Gastroesophageal sphincter (tissue), 4 donors: ENCODE measurements around the gene CCNJ. TPM values are rescaled to one million over a fixed set of nuclear protein-coding genes. Genes with fewer than 3 reads are reported as not detected.

Source experiments
- ATAC-seq: fragments of 150-250 bp; one replicate; pipeline ENCODE4 v1.9.1; 2016; ENCODE audit warnings: mild to moderate bottlenecking, moderate library complexity
- H3K27ac ChIP-seq, 4 donors: fragments of 200-600 bp; sonication (generic) in 3 of 4; 1 replicate in 3 of 4; 2 replicates in 1 of 4; pipeline ENCODE4 v1.5.1; 2016 to 2019
- H3K27me3 ChIP-seq: fragments of 200-600 bp; sonication (generic); one replicate; pipeline ENCODE4 v1.5.1; 2019
- H3K36me3 ChIP-seq, 2 donors: fragments of 200-600 bp; sonication (generic); one replicate each; pipeline ENCODE4 v1.5.1; 2019; ENCODE audit warnings: control low read depth in 1 of 2
- H3K4me1 ChIP-seq, 3 donors: fragments of 200-600 bp; sonication (generic); 1 replicate in 2 of 3; 2 replicates in 1 of 3; pipeline ENCODE4 v1.5.1; 2016 to 2019; ENCODE audit warnings: control low read depth in 2 of 3
- H3K4me3 ChIP-seq, 2 donors: fragments of 200-600 bp; sonication (generic); one replicate each; pipeline ENCODE4 v1.5.1; 2019; ENCODE audit warnings: mild to moderate bottlenecking in 1 of 2, moderate library complexity in 1 of 2
- H3K9me3 ChIP-seq, 3 donors: fragments of 200-600 bp; sonication (generic); one replicate each; pipeline ENCODE4 v1.5.1; 2017 to 2019; ENCODE audit warnings: control low read depth in 2 of 3
- EP300 ChIP-seq: sonication (generic); formaldehyde crosslinking; IDR thresholded peaks from one replicate; pipeline ENCODE4 v1.6.1; 2017; ENCODE audit warnings: antibody characterized with exemption, mild to moderate bottlenecking
- POLR2A ChIP-seq, 2 donors: fragments of 450-650 bp; IDR thresholded peaks; one replicate each; pipeline ENCODE4 v1.6.1; 2017; ENCODE audit warnings: antibody characterized with exemption in 2 of 2, mild to moderate bottlenecking in 2 of 2, moderate library complexity in 1 of 2
- POLR2AphosphoS5 ChIP-seq: sonication (generic); formaldehyde crosslinking; IDR thresholded peaks from one replicate; pipeline ENCODE4 v1.6.1; 2017; ENCODE audit warnings: antibody characterized with exemption
- WGBS, 2 donors: methylation state at CpG; one replicate each; pipeline ENCODE4 v1.1.5; 2018; ENCODE audit warnings: low coverage in 1 of 2; 5-methylcytosine and 5-hydroxymethylcytosine counted together
- total RNA-seq, 4 donors: library from RNA; depleted of rRNA; stranded (reverse); fragments of >200 nt; gene quantifications; one replicate each; pipeline ENCODE4 v1.1.0, GENCODE V29; 2016
- TF ChIP-seq, protein P1 (sequence below), 4 experiments: fragments of 200-600 bp in 2 of 4; fragments of 450-650 bp in 2 of 4; sonication (generic) in 1 of 4; IDR thresholded peaks; one replicate each; pipeline ENCODE4 v1.5.1; 2017 to 2019; ENCODE audit warnings: antibody characterized with exemption in 4 of 4, mild to moderate bottlenecking in 2 of 4, moderate library complexity in 2 of 4

CCNJ gene
- total RNA-seq, 4 donors from 2014 or later, result 3.1 to 5.3 (median 4.4) TPM

DNA sequence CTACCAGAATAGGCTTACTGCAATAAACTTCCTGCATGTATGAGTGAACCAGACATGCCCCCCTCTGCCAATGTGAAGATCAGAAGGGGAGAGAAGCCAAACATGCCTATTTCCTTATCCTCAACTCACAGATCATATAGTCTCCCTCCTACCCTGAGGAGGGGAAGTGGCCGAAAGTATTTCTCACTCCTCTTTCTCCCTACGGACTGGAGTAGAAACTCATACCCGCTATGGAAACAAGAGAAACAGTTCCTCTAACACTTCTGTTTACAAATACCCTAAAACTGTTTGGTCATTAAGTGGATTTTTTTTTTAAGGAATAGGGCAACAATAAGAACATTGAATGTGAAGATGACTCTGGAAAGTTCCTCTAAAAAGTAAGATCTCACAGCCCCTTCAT lies 31.4 kb downstream of the CCNJ start:
- peaks cover 0 to 7% of the 10 kb centered on the region in 2 donors for H3K36me3 ChIP-seq
- no peaks in the 10 kb centered on the region for H3K9me3 ChIP-seq
- TF ChIP-seq POLR2A (IDR thresholded peaks at IDR 0.05) (no peak), POLR2AphosphoS5 (no peak), EP300 (no peak)
- TF ChIP-seq, protein P1, sequence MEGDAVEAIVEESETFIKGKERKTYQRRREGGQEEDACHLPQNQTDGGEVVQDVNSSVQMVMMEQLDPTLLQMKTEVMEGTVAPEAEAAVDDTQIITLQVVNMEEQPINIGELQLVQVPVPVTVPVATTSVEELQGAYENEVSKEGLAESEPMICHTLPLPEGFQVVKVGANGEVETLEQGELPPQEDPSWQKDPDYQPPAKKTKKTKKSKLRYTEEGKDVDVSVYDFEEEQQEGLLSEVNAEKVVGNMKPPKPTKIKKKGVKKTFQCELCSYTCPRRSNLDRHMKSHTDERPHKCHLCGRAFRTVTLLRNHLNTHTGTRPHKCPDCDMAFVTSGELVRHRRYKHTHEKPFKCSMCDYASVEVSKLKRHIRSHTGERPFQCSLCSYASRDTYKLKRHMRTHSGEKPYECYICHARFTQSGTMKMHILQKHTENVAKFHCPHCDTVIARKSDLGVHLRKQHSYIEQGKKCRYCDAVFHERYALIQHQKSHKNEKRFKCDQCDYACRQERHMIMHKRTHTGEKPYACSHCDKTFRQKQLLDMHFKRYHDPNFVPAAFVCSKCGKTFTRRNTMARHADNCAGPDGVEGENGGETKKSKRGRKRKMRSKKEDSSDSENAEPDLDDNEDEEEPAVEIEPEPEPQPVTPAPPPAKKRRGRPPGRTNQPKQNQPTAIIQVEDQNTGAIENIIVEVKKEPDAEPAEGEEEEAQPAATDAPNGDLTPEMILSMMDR (IDR thresholded peaks at IDR 0.05), result no peak
- H3K27ac ChIP-seq, result no peak overlapping the region
- WGBS, 2 donors, result 93 to 95% methylated on average over 3 of the region's 3 CpGs
- no peak overlapping the region for H3K4me3 ChIP-seq
- no peaks in the 10 kb centered on the region for H3K27me3 ChIP-seq
- no peaks in the 10 kb centered on the region for H3K4me1 ChIP-seq
- no peak for ATAC-seq

DNA sequence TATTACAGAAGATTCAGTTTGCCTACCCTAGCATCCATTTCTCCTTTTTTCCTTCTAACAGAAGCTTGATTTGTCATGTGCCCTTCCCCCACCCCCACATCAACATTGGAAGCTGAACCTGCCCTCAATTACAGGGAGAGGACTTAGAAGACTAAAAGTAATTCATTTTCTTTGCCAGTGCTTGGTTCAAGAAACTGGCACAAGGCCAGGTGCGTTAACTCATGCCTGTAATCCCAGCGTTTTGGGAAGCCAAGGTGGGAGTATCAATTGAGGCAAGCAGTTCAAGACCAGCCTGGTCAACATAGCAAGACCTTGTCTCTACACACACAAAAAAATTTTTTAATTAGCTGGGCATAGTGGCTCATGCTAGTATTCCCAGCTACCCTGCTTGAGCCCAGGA lies 32.6 kb downstream of the CCNJ start:
- Histone ChIP-seq H3K4me3 (no peak overlapping the region), H3K9me3 (no peaks in the 10 kb centered on the region), H3K27ac (no peak overlapping the region), H3K27me3 (no peaks in the 10 kb centered on the region), H3K4me1 (no peaks in the 10 kb centered on the region), H3K36me3 (peaks cover 0 to 18% of the 10 kb centered on the region in 2 donors)
- ATAC-seq, result no peak
- WGBS, 2 donors, result 50 to 58% methylated on average over 2 of the region's 2 CpGs
- TF ChIP-seq POLR2A (IDR thresholded peaks at IDR 0.05) (no peak), EP300 (no peak)
- TF ChIP-seq, protein P1 (IDR thresholded peaks at IDR 0.05), result no peak

DNA sequence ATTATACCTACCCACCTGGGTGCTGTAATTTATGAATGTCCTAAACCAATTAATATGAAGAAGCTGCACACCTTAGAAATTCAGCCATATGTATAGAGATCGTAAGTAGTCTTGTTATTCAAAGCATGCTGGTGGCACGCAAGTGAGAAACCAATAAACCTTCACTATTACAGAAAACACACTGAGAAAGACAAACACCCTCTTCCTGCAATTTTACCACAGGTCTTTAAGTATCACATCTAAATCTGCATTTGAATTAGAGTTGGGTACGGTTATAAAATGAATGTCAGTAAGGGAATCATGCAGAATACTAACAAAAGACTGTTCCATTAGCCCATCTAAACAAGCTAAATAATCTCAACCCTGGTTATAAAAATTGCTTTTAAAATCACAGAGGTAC lies 33.8 kb downstream of the CCNJ start:
- Histone ChIP-seq H3K9me3 (no peaks in the 10 kb centered on the region), H3K27ac (no peak overlapping the region), H3K36me3 (peaks cover 0 to 29% of the 10 kb centered on the region in 2 donors), H3K4me1 (no peaks in the 10 kb centered on the region), H3K27me3 (no peaks in the 10 kb centered on the region), H3K4me3 (no peak overlapping the region)
- 75 to 94% methylated on average over 3 of the region's 3 CpGs for WGBS, 2 donors
- TF ChIP-seq, protein P1 (IDR thresholded peaks at IDR 0.05), result no peak
- TF ChIP-seq EP300 (no peak), POLR2A (IDR thresholded peaks at IDR 0.05) (no peak), POLR2AphosphoS5 (no peak)
- no peak for ATAC-seq

DNA sequence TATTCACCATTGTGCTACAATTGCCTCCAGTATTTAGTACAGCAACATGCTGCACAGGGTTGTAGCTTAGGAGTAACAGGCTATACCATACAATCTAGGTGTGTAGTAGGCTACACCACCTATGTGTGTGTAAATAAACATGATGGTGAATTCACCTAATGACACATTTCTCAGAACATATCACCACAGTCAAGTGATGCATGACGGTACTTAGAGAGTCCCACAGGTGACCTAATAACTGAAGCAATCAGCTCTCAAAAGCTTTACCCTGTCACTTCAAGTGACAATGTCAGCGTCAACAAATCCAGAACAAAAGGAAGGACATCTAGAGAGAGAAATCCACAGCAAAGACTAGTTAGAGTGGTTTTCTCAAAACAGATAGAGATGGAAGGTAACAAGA lies 38.8 kb downstream of the CCNJ start:
- WGBS, 2 donors, result 94 to 100% methylated on average over 1 to 2 of the region's 2 CpGs
- Histone ChIP-seq H3K36me3 (peaks cover 0 to 49% of the 10 kb centered on the region in 2 donors), H3K27me3 (no peaks in the 10 kb centered on the region), H3K27ac (no peak overlapping the region), H3K4me3 (no peak overlapping the region), H3K4me1 (no peaks in the 10 kb centered on the region), H3K9me3 (no peaks in the 10 kb centered on the region)
- no peak for TF ChIP-seq POLR2A (IDR thresholded peaks at IDR 0.05)
- TF ChIP-seq POLR2AphosphoS5, result no peak
- TF ChIP-seq, protein P1 (IDR thresholded peaks at IDR 0.05), result no peak
- no peak for TF ChIP-seq EP300
- no peak for ATAC-seq

DNA sequence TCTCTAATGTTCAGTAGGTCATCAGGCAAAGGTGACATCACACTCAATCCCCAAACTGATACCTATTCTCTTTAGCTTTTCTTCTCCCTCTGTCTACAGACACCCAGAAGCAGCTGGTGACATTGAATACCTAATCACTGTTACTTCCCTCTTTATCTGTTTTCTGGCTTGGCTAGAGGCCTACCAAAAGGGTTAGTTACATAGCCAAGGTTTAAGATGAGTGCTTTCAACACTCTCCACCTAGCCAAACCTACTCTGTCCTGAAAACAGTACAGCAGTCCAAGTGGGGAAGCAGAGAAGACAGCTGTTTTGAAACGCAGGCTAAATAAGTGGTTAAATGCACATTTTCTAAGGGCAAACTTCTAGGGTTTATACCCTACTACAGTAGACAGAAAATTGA lies 39.4 kb downstream of the CCNJ start:
- H3K4me1 ChIP-seq, result no peaks in the 10 kb centered on the region
- TF ChIP-seq, protein P1 (IDR thresholded peaks at IDR 0.05), result no peak
- peaks cover 0 to 51% of the 10 kb centered on the region in 2 donors for H3K36me3 ChIP-seq
- H3K27ac ChIP-seq, result no peak overlapping the region
- ATAC-seq, result no peak
- H3K4me3 ChIP-seq, result no peak overlapping the region
- H3K9me3 ChIP-seq, result no peaks in the 10 kb centered on the region
- 89% methylated on average over 1 of the region's 1 CpG for WGBS, 2 donors
- H3K27me3 ChIP-seq, result no peaks in the 10 kb centered on the region
